GM12878 (cell line): ENCODE measurements around the gene SLC22A6. TPM values are rescaled to one million over a fixed set of nuclear protein-coding genes. Genes with fewer than 3 reads are reported as not detected.

Source experiments
- ATAC-seq: fragments of 200-7000 bp; cut with Tn5 transposase; 3 replicates; pipeline ENCODE4 v1.9.1; 2020; ENCODE audit warnings: mild to moderate bottlenecking, moderate library complexity
- BruUV-seq: library from RNA; stranded (reverse); fragments of 400-500 nt; replicated peaks from 2 replicates; lab custom pipeline; 2021; lab: Mats Ljungman, UMichigan
- CTCF ChIA-PET: fragments of 300-600 bp; sonication (Branson Sonifier 250); formaldehyde crosslinking; extraction: SDS; loops from one replicate; lab custom pipeline; 2021; ENCODE audit warnings: inconsistent platforms; lab: Yijun Ruan, JAX
- POLR2A ChIA-PET: fragments of 350-600 bp; formaldehyde crosslinking; extraction: SDS; loops from one replicate; lab custom pipeline; 2021; ENCODE audit warnings: inconsistent platforms; lab: Charles Lee
- RAD21 ChIA-PET: fragments of 300-600 bp; sonication (Branson Sonifier 250); formaldehyde crosslinking; loops from one replicate; lab custom pipeline; 2023; ENCODE audit warnings: antibody characterized with exemption; ENCODE audit not compliant: unreplicated experiment; lab: Charles Lee
- SMC1A ChIA-PET: fragments of 300-600 bp; sonication (Branson Sonifier 250); formaldehyde crosslinking; loops from one replicate; lab custom pipeline; 2023; ENCODE audit not compliant: unreplicated experiment, uncharacterized antibody; lab: Charles Lee
- DNase-seq: peaks from one replicate; pipeline ENCODE4 v3.0.0-alpha.2; 2011; ENCODE audit warnings: low read depth, low spot score
- FAIRE-seq: peaks from 3 replicates; lab custom pipeline; 2011; peaks lifted over from hg19 to GRCh38; lab: Jason Lieb, UNC
- H2AFZ ChIP-seq: 2 replicates; pipeline ENCODE4 v1.6.0; 2011; ENCODE audit warnings: low read depth, low read length, control low read depth; ENCODE audit not compliant: control insufficient read depth
- H3K27ac ChIP-seq: 2 replicates; pipeline ENCODE4 v1.5.1; 2011; ENCODE audit warnings: control low read depth; ENCODE audit not compliant: control insufficient read depth, insufficient read depth
- H3K27me3 ChIP-seq, 2 experiments: replicated peaks in 1 of 2; 2 replicates each; pipeline versions ENCODE4 v1.6.0 to v1.6.1; 2011; ENCODE audit warnings: low read length in 1 of 2; ENCODE audit not compliant: control insufficient read depth in 2 of 2, insufficient read depth in 2 of 2
- H3K36me3 ChIP-seq, 2 experiments: 2 replicates each; pipeline ENCODE4 v1.5.1; 2011; ENCODE audit warnings: low read length in 1 of 2; ENCODE audit not compliant: control insufficient read depth in 2 of 2, insufficient read depth in 2 of 2
- H3K4me1 ChIP-seq: 2 replicates; pipeline ENCODE4 v1.6.1; 2011; ENCODE audit warnings: mild to moderate bottlenecking, low read length, moderate library complexity, mixed read lengths; ENCODE audit not compliant: control insufficient read depth, insufficient read depth
- H3K4me2 ChIP-seq: 2 replicates; pipeline ENCODE4 v1.6.0; 2011; ENCODE audit warnings: control low read depth; ENCODE audit not compliant: control insufficient read depth, insufficient read depth
- H3K4me3 ChIP-seq: fragments of 200-600 bp; sonication (generic); 2 replicates; pipeline ENCODE4 v1.5.1; 2016
- H3K79me2 ChIP-seq: 2 replicates; pipeline ENCODE4 v1.6.0; 2011; ENCODE audit warnings: low read length; ENCODE audit not compliant: control insufficient read depth, insufficient read depth
- H3K9ac ChIP-seq: 2 replicates; pipeline ENCODE4 v1.8.0; 2011; ENCODE audit warnings: low read length, control low read depth, mixed read lengths; ENCODE audit not compliant: control insufficient read depth, insufficient read depth
- H3K9me3 ChIP-seq: replicated peaks from 3 replicates; pipeline ENCODE4 v1.5.1; 2011; ENCODE audit warnings: mild to moderate bottlenecking, low read length; ENCODE audit not compliant: control insufficient read depth, insufficient read depth
- H4K20me1 ChIP-seq: 2 replicates; pipeline ENCODE4 v1.6.0; 2011; ENCODE audit not compliant: control insufficient read depth, insufficient read depth
- BCL3 ChIP-seq: IDR thresholded peaks from 2 replicates; pipeline ENCODE4 v1.6.1; 2011; ENCODE audit warnings: borderline replicate concordance, low read depth, mild to moderate bottlenecking, moderate library complexity, low read length; ENCODE audit not compliant: insufficient read depth, poor library complexity, severe bottlenecking
- FOXM1 ChIP-seq: IDR thresholded peaks from 2 replicates; pipeline ENCODE4 v1.6.1; 2012; ENCODE audit warnings: low read depth, mild to moderate bottlenecking, inconsistent platforms, low read length, moderate library complexity
- MEF2B ChIP-seq: fragments of 450-650 bp; IDR thresholded peaks from 2 replicates; pipeline ENCODE4 v1.6.1; 2018; ENCODE audit warnings: mild to moderate bottlenecking, moderate library complexity; ENCODE audit not compliant: partially characterized antibody, poor library complexity, severe bottlenecking
- MXI1 ChIP-seq: fragments of 150-350 bp; IDR thresholded peaks from 2 replicates; pipeline ENCODE4 v1.6.1; 2011; ENCODE audit warnings: low read depth, mild to moderate bottlenecking, inconsistent platforms, low read length, improper control_type of control experiment
- NBN ChIP-seq: fragments of 450-650 bp; IDR thresholded peaks from 2 replicates; pipeline ENCODE4 v1.6.1; 2016
- PAX5 ChIP-seq: IDR thresholded peaks from 2 replicates; pipeline ENCODE4 v1.6.1; 2011; ENCODE audit warnings: low read depth, low read length, borderline replicate concordance
- RAD21 ChIP-seq: IDR thresholded peaks from 2 replicates; pipeline ENCODE4 v1.6.1; 2011; ENCODE audit warnings: mild to moderate bottlenecking, low read depth, low read length, moderate library complexity; ENCODE audit not compliant: insufficient read depth
- SIX5 ChIP-seq: IDR thresholded peaks from 2 replicates; pipeline ENCODE4 v1.6.1; 2011; ENCODE audit warnings: mild to moderate bottlenecking, low read depth, low read length, moderate library complexity; ENCODE audit not compliant: severe bottlenecking
- SMAD1 ChIP-seq: fragments of 450-650 bp; IDR thresholded peaks from 2 replicates; pipeline ENCODE4 v1.6.1; 2018; ENCODE audit warnings: mild to moderate bottlenecking, low read depth; ENCODE audit not compliant: partially characterized antibody
- YY1 ChIP-seq: IDR thresholded peaks from 2 replicates; pipeline ENCODE4 v1.6.1; 2011; ENCODE audit warnings: low read depth, mild to moderate bottlenecking, low read length
- WGBS: methylation state at CpG from one replicate; pipeline ENCODE4 v1.1.6; 2016; ENCODE audit warnings: low lambda C conversion rate; ENCODE audit not compliant: insufficient replicate concordance, insufficient coverage; ENCODE audit errors: missing lambda C conversion rate; 5-methylcytosine and 5-hydroxymethylcytosine counted together
- in situ Hi-C: fragments of 300-500 bp; cut with MboI; formaldehyde crosslinking; loops from 9 replicates; pipeline ENCODE4 v1.14.3; 2018; ENCODE audit warnings: mixed read lengths
- intact Hi-C: fragments of 100-400 bp; cut with micrococcal nuclease; formaldehyde crosslinking; loops from one replicate; pipeline ENCODE4 v1.14.2; 2022; ENCODE audit not compliant: unreplicated experiment
- polyA plus RNA-seq, 11 experiments: library from polyadenylated mRNA; depleted of rRNA in 4 of 11; unstranded in 6 of 11; stranded (reverse) in 5 of 11; fragments of >200 nt; fragmentation: Nextera tagmentation in 4 of 11; fragmentation: Illumina TruSeq in 1 of 11; extraction: Ambion mirVana in 4 of 11; extraction: Trizol in 1 of 11; gene quantifications; 1 replicate in 1 of 11; 2 replicates in 10 of 11; pipeline versions ENCODE4 v1.2.1 to v1.2.3, GENCODE V29; 2011 to 2016; ENCODE audit warnings: inconsistent platforms in 2 of 11, missing spikeins in 2 of 11, low read depth in 1 of 11
- total RNA-seq, 4 experiments: library from RNA; depleted of rRNA in 3 of 4; stranded (reverse); fragments of >200 nt in 3 of 4; fragmentation: Illumina TruSeq in 1 of 4; extraction: Trizol in 1 of 4; gene quantifications; 2 replicates each; pipeline versions ENCODE4 v1.2.1 to v1.2.3, GENCODE V29; 2013 to 2021
- TF ChIP-seq, protein P1 (sequence below): fragments of 450-650 bp; IDR thresholded peaks from 2 replicates; pipeline ENCODE4 v1.6.1; 2017; ENCODE audit warnings: low read depth, mild to moderate bottlenecking, moderate library complexity

The SLC22A6 gene
- total and polyA plus RNA-seq, 10 of the 15 experiments (the other 5 are each of a cell fraction or from before 2014, with no cell fraction given), result not detected

DNA sequence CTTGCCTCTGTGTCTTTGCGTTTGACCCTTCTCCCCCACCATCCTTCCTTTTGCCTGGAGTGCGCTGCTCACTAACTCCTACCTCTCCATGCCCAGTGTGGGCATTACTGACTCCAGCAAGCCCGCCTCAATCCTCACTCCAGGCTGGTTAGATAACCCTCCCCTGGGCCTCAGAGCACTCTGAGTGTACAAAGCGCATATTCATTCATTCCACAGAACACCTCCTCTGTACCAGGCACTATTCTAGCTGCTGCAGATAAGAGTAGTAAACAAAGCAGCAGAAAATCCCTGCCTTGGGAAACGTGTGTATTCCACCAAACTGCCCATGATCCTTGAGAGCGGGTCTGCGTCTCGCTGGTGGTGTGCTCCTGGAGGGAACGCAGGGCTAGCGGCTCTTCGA is 27.7 kb upstream of the SLC22A6 start:
- Histone ChIP-seq H4K20me1 (no peaks in the 10 kb centered on the region), H3K36me3 (no peaks in the 10 kb centered on the region), H3K4me1 (no peaks in the 10 kb centered on the region), H3K4me2 (no peak overlapping the region), H2AFZ (no peak overlapping the region), H3K4me3 (no peak overlapping the region), H3K9me3 (no peaks in the 10 kb centered on the region), H3K27ac (no peak overlapping the region), H3K79me2 (no peaks in the 10 kb centered on the region), H3K27me3 (peaks cover under 1 to 2% of the 10 kb centered on the region in 2 experiments; a peak in 3 of 4 replicates), H3K9ac (no peak overlapping the region)
- SMC1A ChIA-PET, result no interaction called here
- ATAC-seq (no peak), FAIRE-seq (no peak), DNase-seq (no peak)
- 63% methylated on average over 11 of the region's 11 CpGs for WGBS
- TF ChIP-seq NBN (no peak), FOXM1 (no peak), MEF2B (no peak), BCL3 (no peak), SIX5 (no peak), SMAD1 (no peak), YY1 (no peak), MXI1 (no peak), RAD21 (no peak), PAX5 (no peak)
- TF ChIP-seq, protein P1, sequence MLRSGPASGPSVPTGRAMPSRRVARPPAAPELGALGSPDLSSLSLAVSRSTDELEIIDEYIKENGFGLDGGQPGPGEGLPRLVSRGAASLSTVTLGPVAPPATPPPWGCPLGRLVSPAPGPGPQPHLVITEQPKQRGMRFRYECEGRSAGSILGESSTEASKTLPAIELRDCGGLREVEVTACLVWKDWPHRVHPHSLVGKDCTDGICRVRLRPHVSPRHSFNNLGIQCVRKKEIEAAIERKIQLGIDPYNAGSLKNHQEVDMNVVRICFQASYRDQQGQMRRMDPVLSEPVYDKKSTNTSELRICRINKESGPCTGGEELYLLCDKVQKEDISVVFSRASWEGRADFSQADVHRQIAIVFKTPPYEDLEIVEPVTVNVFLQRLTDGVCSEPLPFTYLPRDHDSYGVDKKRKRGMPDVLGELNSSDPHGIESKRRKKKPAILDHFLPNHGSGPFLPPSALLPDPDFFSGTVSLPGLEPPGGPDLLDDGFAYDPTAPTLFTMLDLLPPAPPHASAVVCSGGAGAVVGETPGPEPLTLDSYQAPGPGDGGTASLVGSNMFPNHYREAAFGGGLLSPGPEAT, result no peak
- CTCF ChIA-PET, result interaction anchor here (0.5 to 1.5 kb wide), 3 partner anchors 10 to 746 kb away, joined by 3 to 5 read pairs (median 4); no protein-coding TSS in a partner anchor
- POLR2A ChIA-PET, result no interaction called here
- in situ Hi-C loops, result no loop called here
- intact Hi-C loops, result no loop called here
- BruUV-seq, result no TSS peak
- RAD21 ChIA-PET, result no interaction called here
